A673 (cell line): ENCODE data around the gene PURB. TPM values are rescaled to one million over a fixed set of nuclear protein-coding genes. Genes with fewer than 3 reads are reported as not detected.

Experiments used
- BruUV-seq: library from RNA; stranded (reverse); fragments of 400-500 nt; replicated peaks from 2 replicates; lab custom pipeline; 2021; lab: Mats Ljungman, UMichigan
- CTCF ChIA-PET: fragments of 300-600 bp; sonication (Branson Sonifier 250); formaldehyde crosslinking; loops from one replicate; lab custom pipeline; 2022; ENCODE audit warnings: antibody characterized with exemption; lab: Charles Lee
- POLR2A ChIA-PET: fragments of 300-600 bp; sonication (Branson Sonifier 250); formaldehyde crosslinking; loops from one replicate; lab custom pipeline; 2022; ENCODE audit warnings: antibody characterized with exemption; ENCODE audit not compliant: low non-redundant PET; lab: Charles Lee
- DNase-seq: peaks from one replicate; pipeline ENCODE4 v3.0.0-alpha.2; 2015; ENCODE audit warnings: low spot score
- H3K27ac ChIP-seq: fragments of 200-600 bp; sonication (generic); 2 replicates; pipeline ENCODE4 v1.5.1; 2016; ENCODE audit warnings: mixed run types, low read depth, mild to moderate bottlenecking, mixed read lengths, antibody characterized with exemption, low read length; ENCODE audit not compliant: poor library complexity, severe bottlenecking
- H3K27me3 ChIP-seq: fragments of 200-600 bp; sonication (generic); replicated peaks from 2 replicates; pipeline ENCODE4 v1.6.1; 2017; ENCODE audit warnings: mixed run types, low read depth, mild to moderate bottlenecking, mixed read lengths, antibody characterized with exemption, low read length; ENCODE audit not compliant: insufficient read depth, poor library complexity
- H3K36me3 ChIP-seq: fragments of 200-600 bp; sonication (generic); 2 replicates; pipeline ENCODE4 v1.6.1; 2016; ENCODE audit warnings: mixed run types, mild to moderate bottlenecking, mixed read lengths, antibody characterized with exemption, low read length; ENCODE audit not compliant: insufficient read depth, poor library complexity, severe bottlenecking
- H3K4me1 ChIP-seq: fragments of 200-600 bp; sonication (generic); 2 replicates; pipeline ENCODE4 v1.6.1; 2017; ENCODE audit warnings: mixed run types, mild to moderate bottlenecking, mixed read lengths, antibody characterized with exemption, low read length; ENCODE audit not compliant: insufficient read depth, poor library complexity, severe bottlenecking
- H3K4me3 ChIP-seq: fragments of 200-600 bp; sonication (generic); 2 replicates; pipeline ENCODE4 v1.5.1; 2016; ENCODE audit warnings: low read depth, mixed run types, mild to moderate bottlenecking, mixed read lengths, low read length; ENCODE audit not compliant: poor library complexity, severe bottlenecking
- H3K9me3 ChIP-seq: fragments of 200-600 bp; sonication (generic); 2 replicates; pipeline ENCODE4 v1.6.1; 2016; ENCODE audit warnings: mixed run types, low read depth, mild to moderate bottlenecking, mixed read lengths, antibody characterized with exemption, low read length; ENCODE audit not compliant: poor library complexity, severe bottlenecking
- EZH2 ChIP-seq: fragments of 200-600 bp; sonication (generic); IDR thresholded peaks from 2 replicates; pipeline ENCODE4 v1.6.1; 2017; ENCODE audit warnings: borderline replicate concordance, low read depth, mild to moderate bottlenecking, mixed read lengths, antibody characterized with exemption, low read length; ENCODE audit not compliant: poor library complexity, severe bottlenecking
- intact Hi-C: fragments of 100-400 bp; cut with micrococcal nuclease; formaldehyde crosslinking; loops from one replicate; pipeline ENCODE4 v1.10.0; 2022; ENCODE audit not compliant: unreplicated experiment
- total RNA-seq: library from RNA; stranded (reverse); gene quantifications from 2 replicates; pipeline ENCODE4 v1.2.3, GENCODE V29; 2021
- TF ChIP-seq, protein P1 (sequence below): fragments of 300-800, 200-600 bp; sonication (generic); conservative IDR thresholded peaks from 2 replicates; pipeline ENCODE4 v1.5.1; 2017; ENCODE audit warnings: low read depth, mild to moderate bottlenecking, antibody characterized with exemption, low read length, moderate library complexity, mixed read lengths

The PURB gene
- total RNA-seq, 1 experiment from 2014 or later, result 27.4 TPM

DNA sequence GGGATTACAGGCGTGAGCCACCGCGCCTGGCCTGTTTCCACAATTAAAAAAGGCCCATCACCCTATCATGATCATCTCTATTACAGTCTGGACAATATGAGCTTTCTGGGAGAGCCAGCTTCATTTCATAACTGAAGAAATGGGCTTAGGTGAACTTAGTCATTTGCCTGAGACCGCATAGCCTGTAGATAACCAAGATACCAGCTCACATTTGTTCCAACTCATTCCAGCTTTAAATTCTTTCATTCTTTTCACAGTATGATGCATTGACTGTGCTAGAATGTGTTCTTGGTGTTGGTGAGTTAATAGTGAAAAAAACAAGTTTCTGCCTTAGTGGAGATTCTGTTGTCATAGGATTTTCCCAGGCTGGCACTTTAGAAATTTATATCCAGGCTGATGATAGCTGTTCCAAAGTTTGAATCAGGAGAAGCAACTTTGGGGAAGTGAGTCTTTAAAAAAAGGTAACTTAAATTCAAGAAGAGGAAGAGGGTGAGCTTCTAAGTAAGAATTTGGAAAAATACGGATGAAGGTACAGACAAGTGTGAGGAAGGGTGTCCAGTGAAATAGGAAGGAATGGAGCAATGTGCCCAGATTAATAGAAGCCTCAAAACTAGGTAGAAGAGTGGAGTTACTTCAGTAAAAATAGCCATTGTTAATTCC, 35.3 kb downstream of the PURB start:
- no peak for DNase-seq
- POLR2A ChIA-PET, result interaction anchor here (0.7 kb wide), 1 partner anchor 112 kb away, joined by 5 read pairs; no protein-coding TSS in a partner anchor
- H3K27ac ChIP-seq, result no peak overlapping the region

DNA sequence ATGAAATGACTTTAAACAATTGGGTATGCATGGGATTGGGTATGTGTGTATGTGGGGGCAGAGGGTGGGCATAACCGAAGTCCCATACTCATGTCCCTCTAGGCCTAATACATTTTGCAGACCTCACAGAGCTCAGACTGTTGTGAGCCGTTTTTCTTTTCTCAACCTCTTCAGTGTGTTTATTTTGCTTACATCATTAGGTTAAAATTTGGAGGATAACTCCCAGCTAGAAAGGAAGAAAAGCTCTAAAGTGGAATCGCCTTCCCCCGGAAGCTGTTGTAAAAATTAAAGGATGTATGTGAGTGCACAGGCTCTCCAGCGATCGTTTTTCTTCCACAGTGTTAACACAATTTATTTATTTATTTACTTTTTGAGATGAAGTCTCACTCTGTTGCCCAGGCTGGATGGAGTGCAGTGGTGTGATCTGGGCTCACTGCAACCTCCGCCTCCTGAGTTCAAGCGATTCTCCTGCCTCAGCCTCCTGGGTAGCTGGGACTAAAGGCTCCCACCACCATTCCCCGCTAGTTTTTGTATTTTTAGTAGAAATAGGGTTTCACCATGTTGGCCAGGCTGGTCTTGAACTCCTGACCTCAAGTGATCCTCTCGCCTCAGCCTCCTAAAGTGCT, 36.0 kb downstream of the PURB start:
- CTCF ChIA-PET, result no interaction called here
- POLR2A ChIA-PET, result no interaction called here
- peak overlapping the region; percentile 77 for H3K4me3 ChIP-seq
- no peaks in the 10 kb centered on the region for H3K9me3 ChIP-seq
- no peaks in the 10 kb centered on the region for H3K27me3 ChIP-seq
- H3K36me3 ChIP-seq, result no peaks in the 10 kb centered on the region
- H3K4me1 ChIP-seq, result peaks cover 20% of the 10 kb centered on the region
- TF ChIP-seq EZH2, result no peak
- TF ChIP-seq, protein P1, sequence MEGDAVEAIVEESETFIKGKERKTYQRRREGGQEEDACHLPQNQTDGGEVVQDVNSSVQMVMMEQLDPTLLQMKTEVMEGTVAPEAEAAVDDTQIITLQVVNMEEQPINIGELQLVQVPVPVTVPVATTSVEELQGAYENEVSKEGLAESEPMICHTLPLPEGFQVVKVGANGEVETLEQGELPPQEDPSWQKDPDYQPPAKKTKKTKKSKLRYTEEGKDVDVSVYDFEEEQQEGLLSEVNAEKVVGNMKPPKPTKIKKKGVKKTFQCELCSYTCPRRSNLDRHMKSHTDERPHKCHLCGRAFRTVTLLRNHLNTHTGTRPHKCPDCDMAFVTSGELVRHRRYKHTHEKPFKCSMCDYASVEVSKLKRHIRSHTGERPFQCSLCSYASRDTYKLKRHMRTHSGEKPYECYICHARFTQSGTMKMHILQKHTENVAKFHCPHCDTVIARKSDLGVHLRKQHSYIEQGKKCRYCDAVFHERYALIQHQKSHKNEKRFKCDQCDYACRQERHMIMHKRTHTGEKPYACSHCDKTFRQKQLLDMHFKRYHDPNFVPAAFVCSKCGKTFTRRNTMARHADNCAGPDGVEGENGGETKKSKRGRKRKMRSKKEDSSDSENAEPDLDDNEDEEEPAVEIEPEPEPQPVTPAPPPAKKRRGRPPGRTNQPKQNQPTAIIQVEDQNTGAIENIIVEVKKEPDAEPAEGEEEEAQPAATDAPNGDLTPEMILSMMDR, result no peak
- DNase-seq, result no peak
- H3K27ac ChIP-seq, result peak overlapping the region; percentile 98
- BruUV-seq, result no TSS peak
- intact Hi-C loops, result no loop called here

More for the DNA sequence above, 35.3 kb downstream of the PURB start:
- no TSS peak for BruUV-seq
- Histone ChIP-seq H3K4me3 (no peak overlapping the region), H3K36me3 (no peaks in the 10 kb centered on the region), H3K9me3 (no peaks in the 10 kb centered on the region), H3K27me3 (no peaks in the 10 kb centered on the region), H3K4me1 (peaks cover 15% of the 10 kb centered on the region)
- intact Hi-C loops, result loop anchor here (10.0 kb wide), 1 partner anchor 135 kb away; no protein-coding TSS in a partner anchor
- CTCF ChIA-PET, result no interaction called here
- TF ChIP-seq, protein P1, result no peak
- no peak for TF ChIP-seq EZH2

DNA sequence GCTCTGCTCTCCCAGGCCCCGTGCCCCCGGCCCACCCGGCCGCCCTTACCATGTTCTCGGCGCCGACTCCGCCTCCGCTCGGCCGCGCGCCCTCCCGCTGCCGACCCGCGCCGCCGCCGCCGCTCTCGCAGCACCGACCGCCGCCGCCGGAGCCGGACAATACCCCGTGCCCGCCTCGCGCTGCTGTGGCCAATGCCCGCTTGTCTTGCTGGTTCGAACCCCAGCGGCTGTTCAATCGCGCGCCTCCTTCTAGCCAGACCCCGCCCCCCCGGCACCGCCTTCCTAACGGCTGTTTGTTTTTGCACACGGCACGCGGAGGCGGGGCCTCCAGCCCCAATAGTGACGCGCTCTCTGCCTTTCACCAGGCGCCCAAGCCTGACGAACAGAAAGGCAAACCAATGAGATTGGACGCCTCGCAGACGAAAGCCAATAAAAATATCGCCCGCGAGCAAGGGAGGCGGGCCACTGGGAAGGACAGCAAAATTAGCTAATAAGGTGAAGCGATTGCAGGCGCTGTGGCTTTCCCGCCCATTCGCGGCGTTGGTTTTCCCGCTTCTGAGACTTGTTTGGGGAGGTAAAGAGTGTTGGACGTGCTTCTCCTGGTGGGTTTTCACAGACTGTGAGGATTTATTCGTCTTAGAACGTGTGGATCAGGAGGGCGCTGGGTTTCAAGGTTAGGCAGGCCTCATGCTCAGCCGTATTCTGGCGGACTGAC, 37.3 kb downstream of the PURB start, which contains the start of gene H2AZ2:
H2AZ2 (minus strand) TSS at position 168 of the 715 bp plus-strand sequence; CDS start at position 52, 116 bp downstream.
- no TSS peak for BruUV-seq
- Histone ChIP-seq H3K9me3 (no peaks in the 10 kb centered on the region), H3K36me3 (no peaks in the 10 kb centered on the region), H3K4me1 (peaks cover 20% of the 10 kb centered on the region), H3K27ac (peak within 1 kb of the TSS; percentile 98), H3K4me3 (peak within 1 kb of the TSS; percentile 77), H3K27me3 (no peaks in the 10 kb centered on the region)
- ChIA-PET POLR2A (interaction anchor here (0.6 to 1.2 kb wide), 2 partner anchors 9 to 242 kb away, joined by 7 to 8 read pairs; no protein-coding TSS in a partner anchor), CTCF (interaction anchor here (0.5 to 0.6 kb wide), 3 partner anchors 18 to 71 kb away, joined by 3 to 4 read pairs (median 3); no protein-coding TSS in a partner anchor)
- DNase-seq, result peak; percentile 100
- TF ChIP-seq, protein P1, result no peak
- TF ChIP-seq EZH2, result no peak
- intact Hi-C loops, result loop anchor here (1.0 to 2.0 kb wide), 2 partner anchors 51 to 259 kb away; no protein-coding TSS in a partner anchor
